Spleen (tissue), 7 donors: ENCODE data around the gene SMIM36.

Experiments used
- POLR2A ChIP-seq, 3 donors: fragments of 450-650 bp; IDR thresholded peaks; one replicate each; pipeline ENCODE4 v1.5.1; 2017; ENCODE audit warnings: antibody characterized with exemption in 3 of 3, mild to moderate bottlenecking in 1 of 3
- TF ChIP-seq, protein P1 (sequence below), 11 experiments: fragments of 200-600 bp in 7 of 11; fragments of 450-650 bp in 4 of 11; sonication (generic) in 4 of 11; IDR thresholded peaks in 8 of 11; conservative IDR thresholded peaks in 3 of 11; 1 replicate in 7 of 11; 2 replicates in 4 of 11; pipeline versions ENCODE4 v1.4.0 to v1.8.0; 2016 to 2021; ENCODE audit warnings: antibody characterized with exemption in 11 of 11, inconsistent platforms in 4 of 11, mild to moderate bottlenecking in 1 of 11
- donor health status: DM: no; HTN: no; CAD: no; lungs with moderate emphysema.
- donor health status: DM: no; HTN: no; CAD: no.
- donor health status: DM: no; HTN: no; CAD: no.

DNA sequence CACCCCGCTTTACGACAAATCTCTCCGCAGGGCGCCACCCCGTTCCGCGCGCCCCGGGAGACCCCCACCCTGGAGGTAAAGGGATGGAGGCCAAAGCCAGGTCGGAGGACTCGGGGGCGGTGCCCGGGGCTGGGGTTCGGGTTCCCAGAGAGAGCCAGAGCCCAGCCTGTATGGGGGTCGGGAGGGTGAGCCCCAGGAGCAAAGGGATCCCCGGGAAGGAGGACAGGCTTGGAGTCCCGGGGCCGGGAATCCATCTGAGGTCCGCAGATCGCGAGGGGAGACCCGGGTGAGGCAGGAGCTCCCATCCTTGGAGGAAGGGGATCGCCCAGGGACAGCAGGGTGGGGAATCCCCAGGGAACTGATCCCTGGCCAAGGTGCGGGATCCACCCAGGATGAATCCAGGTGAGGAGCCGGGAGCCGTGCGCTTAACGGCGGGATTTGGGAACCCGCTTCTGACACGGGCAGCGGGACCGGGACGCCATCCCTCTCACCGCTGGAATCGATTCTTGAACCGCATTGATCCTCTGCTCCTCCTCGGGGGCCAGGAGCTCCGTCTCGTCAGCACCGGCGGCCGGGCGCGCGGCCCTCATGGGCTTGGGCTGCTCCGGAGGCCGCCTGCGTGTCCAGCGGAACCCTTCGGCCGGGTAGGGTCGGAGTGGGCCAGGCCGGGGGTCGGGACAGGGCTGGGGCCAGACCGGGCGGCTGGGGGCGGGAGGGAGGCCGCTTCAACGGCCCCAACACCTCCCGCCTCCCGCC lies 89.9 kb downstream of the SMIM36 start, which contains the start of gene MMD:
- TF ChIP-seq, protein P1, sequence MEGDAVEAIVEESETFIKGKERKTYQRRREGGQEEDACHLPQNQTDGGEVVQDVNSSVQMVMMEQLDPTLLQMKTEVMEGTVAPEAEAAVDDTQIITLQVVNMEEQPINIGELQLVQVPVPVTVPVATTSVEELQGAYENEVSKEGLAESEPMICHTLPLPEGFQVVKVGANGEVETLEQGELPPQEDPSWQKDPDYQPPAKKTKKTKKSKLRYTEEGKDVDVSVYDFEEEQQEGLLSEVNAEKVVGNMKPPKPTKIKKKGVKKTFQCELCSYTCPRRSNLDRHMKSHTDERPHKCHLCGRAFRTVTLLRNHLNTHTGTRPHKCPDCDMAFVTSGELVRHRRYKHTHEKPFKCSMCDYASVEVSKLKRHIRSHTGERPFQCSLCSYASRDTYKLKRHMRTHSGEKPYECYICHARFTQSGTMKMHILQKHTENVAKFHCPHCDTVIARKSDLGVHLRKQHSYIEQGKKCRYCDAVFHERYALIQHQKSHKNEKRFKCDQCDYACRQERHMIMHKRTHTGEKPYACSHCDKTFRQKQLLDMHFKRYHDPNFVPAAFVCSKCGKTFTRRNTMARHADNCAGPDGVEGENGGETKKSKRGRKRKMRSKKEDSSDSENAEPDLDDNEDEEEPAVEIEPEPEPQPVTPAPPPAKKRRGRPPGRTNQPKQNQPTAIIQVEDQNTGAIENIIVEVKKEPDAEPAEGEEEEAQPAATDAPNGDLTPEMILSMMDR (IDR thresholded peaks at IDR 0.05 in 8 of 11, conservative IDR thresholded peaks at IDR 0.05 in 3 of 11) = peak in 1 of 11 experiments; percentile 8
- TF ChIP-seq POLR2A (IDR thresholded peaks at IDR 0.05) = peak in 1 of 3 donors; percentile 34
